ENCODE data around the gene GALNT9. TPM values are rescaled to one million over a fixed set of nuclear protein-coding genes. Genes with fewer than 3 reads are reported as not detected.

The GALNT9 gene
- polyA plus RNA-seq, 2 of the 4 experiments (the other 2 are of a cell fraction), result 0.66 to 2.8 TPM

GRCh38 chr12:132251741-132252490 is 77.5 kb downstream of the GALNT9 start:
- whole genome bisulfite sequencing (ENCODE audit: missing lambda C conversion rate), result 64% methylated on average over 21 of the region's 21 CpGs
- no peak overlapping the region for H3K4me2 ChIP-seq
- no peak overlapping the region for H3K4me3 ChIP-seq
- no peak for ATAC-seq
- H3K4me1 ChIP-seq, result no peaks in the 10 kb centered on the region
- no peak for TF ChIP-seq SMC3 (IDR thresholded peaks at IDR 0.05)
- TF ChIP-seq HOXA7 (CRISPR knock-in tag; IDR thresholded peaks at IDR 0.05), result no peak
- TF ChIP-seq CBX2 (IDR thresholded peaks at IDR 0.05; ENCODE audit: borderline replicate concordance, low read depth), result no peak
- TF ChIP-seq ZNF302 (CRISPR knock-in tag; IDR thresholded peaks at IDR 0.05), result no peak
- no peak for TF ChIP-seq MAFK (IDR thresholded peaks at IDR 0.05; ENCODE audit: partially characterized antibody)
- TF ChIP-seq ZSCAN20 (CRISPR knock-in tag; IDR thresholded peaks at IDR 0.05), result no peak
- no peak for TF ChIP-seq HOXB5 (CRISPR knock-in tag; IDR thresholded peaks at IDR 0.05)
- no peak for TF ChIP-seq REST (IDR thresholded peaks at IDR 0.05)
- TF ChIP-seq FOXS1 (CRISPR knock-in tag; IDR thresholded peaks at IDR 0.05), result no peak
- no peak for TF ChIP-seq RAD21 (conservative IDR thresholded peaks at IDR 0.05 in 1 of 2, IDR thresholded peaks at IDR 0.05 in 1 of 2)
- TF ChIP-seq JUNB (IDR thresholded peaks at IDR 0.05), result no peak
- TF ChIP-seq BHLHE40 (IDR thresholded peaks at IDR 0.05; ENCODE audit: low read depth, low read length), result no peak
- no peak for TF ChIP-seq KDM1A (IDR thresholded peaks at IDR 0.05; ENCODE audit: low read depth)
- no peak for TF ChIP-seq MYC (IDR thresholded peaks at IDR 0.05; ENCODE audit: borderline replicate concordance, low read length)
- no peak for FAIRE-seq
- DNase-seq (ENCODE audit: low read depth in 1 of 2, low spot score in 1 of 2), result no peak
- no peak overlapping the region for H3K27ac ChIP-seq
- H3K9me3 ChIP-seq, result no peaks in the 10 kb centered on the region
- CTCF ChIA-PET, result no interaction called here
- POLR2A ChIA-PET, result no interaction called here

GRCh38 chr12:132251310-132251709 is 78.1 kb downstream of the GALNT9 start:
- no peaks in the 10 kb centered on the region for H3K4me1 ChIP-seq
- H3K4me3 ChIP-seq, result no peak overlapping the region
- 71% methylated on average over 13 of the region's 18 CpGs for WGBS (ENCODE audit: missing lambda C conversion rate)
- ChIA-PET POLR2A (no interaction called here), CTCF (no interaction called here)
- no peak overlapping the region for H3K4me2 ChIP-seq
- FAIRE-seq (no peak), ATAC-seq (no peak), DNase-seq (ENCODE audit: low read depth in 1 of 2, low spot score in 1 of 2) (no peak)
- no peaks in the 10 kb centered on the region for H3K9me3 ChIP-seq
- H3K27ac ChIP-seq, result no peak overlapping the region
- TF ChIP-seq NFE2L2 (conservative IDR thresholded peaks at IDR 0.05; ENCODE audit: low read length), result no peak
- no peak for TF ChIP-seq BHLHE40 (IDR thresholded peaks at IDR 0.05; ENCODE audit: low read depth, low read length)
- no peak for TF ChIP-seq FOSB (CRISPR knock-in tag; IDR thresholded peaks at IDR 0.05)
- no peak for TF ChIP-seq ELK1 (IDR thresholded peaks at IDR 0.05; ENCODE audit: low read depth, low read length)
- no peak for TF ChIP-seq CTCF (IDR thresholded peaks at IDR 0.05)
- no peak for TF ChIP-seq POLR2A (IDR thresholded peaks at IDR 0.05; ENCODE audit: low read length)
- no peak for TF ChIP-seq REST (IDR thresholded peaks at IDR 0.05)
- no peak for TF ChIP-seq PBX3 (IDR thresholded peaks at IDR 0.05)
- no peak for TF ChIP-seq HES2 (IDR thresholded peaks at IDR 0.05)
- no peak for TF ChIP-seq CBX2 (IDR thresholded peaks at IDR 0.05; ENCODE audit: borderline replicate concordance, low read depth)
- no peak for TF ChIP-seq USF2 (IDR thresholded peaks at IDR 0.05)
- TF ChIP-seq RNF2 (IDR thresholded peaks at IDR 0.05; ENCODE audit: borderline replicate concordance, low read depth), result no peak
- TF ChIP-seq CHD2 (IDR thresholded peaks at IDR 0.05; ENCODE audit: low read length, partially characterized antibody), result no peak
- no peak for TF ChIP-seq KDM1A (IDR thresholded peaks at IDR 0.05; ENCODE audit: low read depth)

Data from A549 (cell line).